RWPE2 (cell line): Measurements from ENCODE around the gene EML1.

ENCODE experiments used
- ATAC-seq: fragments of 200-7000 bp; cut with Tn5 transposase; 3 replicates; pipeline ENCODE4 v1.9.1; 2021; ENCODE audit warnings: low read depth
- DNase-seq: peaks from one replicate; pipeline ENCODE4 v3.0.0-alpha.2; 2020; ENCODE audit warnings: low spot score
- H3K27ac ChIP-seq: fragments of 450-650 bp; 2 replicates; pipeline ENCODE4 v1.5.1; 2017; ENCODE audit warnings: mild to moderate bottlenecking; ENCODE audit not compliant: poor library complexity, severe bottlenecking
- H3K27me3 ChIP-seq: fragments of 250-450 bp; sonication (Bioruptor Pico); 2 replicates; pipeline ENCODE4 v1.5.1; 2021; ENCODE audit warnings: mild to moderate bottlenecking, moderate library complexity; ENCODE audit not compliant: insufficient read depth, poor library complexity, severe bottlenecking
- H3K36me3 ChIP-seq: fragments of 250-450 bp; sonication (Bioruptor Pico); 2 replicates; pipeline ENCODE4 v1.5.1; 2020; ENCODE audit warnings: low read depth, mild to moderate bottlenecking, moderate library complexity
- H3K4me1 ChIP-seq: fragments of 250-450 bp; sonication (Bioruptor Pico); 2 replicates; pipeline ENCODE4 v1.5.1; 2021; ENCODE audit warnings: mild to moderate bottlenecking, moderate library complexity; ENCODE audit not compliant: insufficient read depth, poor library complexity, severe bottlenecking
- H3K4me3 ChIP-seq: fragments of 250-450 bp; sonication (Bioruptor Pico); 2 replicates; pipeline ENCODE4 v1.5.1; 2021; ENCODE audit warnings: mild to moderate bottlenecking, moderate library complexity; ENCODE audit not compliant: severe bottlenecking
- H3K9me3 ChIP-seq: fragments of 250-450 bp; sonication (Bioruptor Pico); 2 replicates; pipeline ENCODE4 v1.5.1; 2021; ENCODE audit warnings: mild to moderate bottlenecking, moderate library complexity; ENCODE audit not compliant: severe bottlenecking
- CTCF ChIP-seq: fragments of 450-650 bp; IDR thresholded peaks from one replicate; pipeline ENCODE4 v1.5.1; 2017; ENCODE audit warnings: mild to moderate bottlenecking, moderate library complexity; ENCODE audit not compliant: poor library complexity, severe bottlenecking

The EML1 gene

GRCh38 chr14:99809859-99810558 lies 16.8 kb downstream of the EML1 start:
- H3K27me3 ChIP-seq = peaks cover 6% of the 10 kb centered on the region
- H3K4me3 ChIP-seq = no peak overlapping the region
- H3K9me3 ChIP-seq = no peaks in the 10 kb centered on the region
- no peak for ATAC-seq
- no peak for TF ChIP-seq CTCF
- no peaks in the 10 kb centered on the region for H3K4me1 ChIP-seq
- H3K27ac ChIP-seq = no peak overlapping the region
- DNase-seq = no peak
- H3K36me3 ChIP-seq = no peaks in the 10 kb centered on the region

- Histone ChIP-seq H3K4me1 (no peaks in the 10 kb centered on the region), H3K27me3 (peaks cover 6% of the 10 kb centered on the region), H3K36me3 (no peaks in the 10 kb centered on the region), H3K9me3 (no peaks in the 10 kb centered on the region), H3K27ac (no peak overlapping the region), H3K4me3 (no peak overlapping the region)
- DNase-seq (no peak), ATAC-seq (no peak)
- TF ChIP-seq CTCF = no peak
Observed at GRCh38 chr14:99810559-99810874, 17.3 kb downstream of the EML1 start.

- TF ChIP-seq CTCF = no peak
- H3K4me3 ChIP-seq = no peak overlapping the region
- no peak for DNase-seq
- no peaks in the 10 kb centered on the region for H3K36me3 ChIP-seq
- no peak overlapping the region for H3K27ac ChIP-seq
- H3K4me1 ChIP-seq = no peaks in the 10 kb centered on the region
- no peaks in the 10 kb centered on the region for H3K9me3 ChIP-seq
- no peak for ATAC-seq
- peaks cover 6% of the 10 kb centered on the region for H3K27me3 ChIP-seq
Observed at GRCh38 chr14:99812096-99812750, 19.0 kb downstream of the EML1 start.

- Histone ChIP-seq H3K9me3 (no peaks in the 10 kb centered on the region), H3K4me3 (no peak overlapping the region), H3K27ac (no peak overlapping the region), H3K4me1 (no peaks in the 10 kb centered on the region), H3K27me3 (peaks cover 6% of the 10 kb centered on the region), H3K36me3 (no peaks in the 10 kb centered on the region)
- no peak for TF ChIP-seq CTCF
- no peak for ATAC-seq
- no peak for DNase-seq
Observed at GRCh38 chr14:99812892-99813291, 19.7 kb downstream of the EML1 start.

GRCh38 chr14:99815696-99816095 lies 22.5 kb downstream of the EML1 start:
- no peaks in the 10 kb centered on the region for H3K4me1 ChIP-seq
- DNase-seq = no peak
- no peak for TF ChIP-seq CTCF
- no peaks in the 10 kb centered on the region for H3K36me3 ChIP-seq
- H3K27me3 ChIP-seq = peaks cover 12% of the 10 kb centered on the region
- no peak overlapping the region for H3K27ac ChIP-seq
- H3K4me3 ChIP-seq = no peak overlapping the region
- no peak for ATAC-seq
- H3K9me3 ChIP-seq = no peaks in the 10 kb centered on the region
